HK-2 (cell line): ENCODE measurements around the gene HNRNPF.
A peak's percentile ranks its signal among the peaks of the same experiment; 100 is the strongest.
"Not testable (repeated sequence)": the region's sequence is repeated elsewhere in the genome, so short reads cannot be mapped to it uniquely, and the experiment has no call there.

Source experiments
- DNase-seq: peaks from one replicate; pipeline ENCODE4 v3.0.0-alpha.2; 2018; ENCODE audit not compliant: unreplicated experiment

The HNRNPF gene

DNA sequence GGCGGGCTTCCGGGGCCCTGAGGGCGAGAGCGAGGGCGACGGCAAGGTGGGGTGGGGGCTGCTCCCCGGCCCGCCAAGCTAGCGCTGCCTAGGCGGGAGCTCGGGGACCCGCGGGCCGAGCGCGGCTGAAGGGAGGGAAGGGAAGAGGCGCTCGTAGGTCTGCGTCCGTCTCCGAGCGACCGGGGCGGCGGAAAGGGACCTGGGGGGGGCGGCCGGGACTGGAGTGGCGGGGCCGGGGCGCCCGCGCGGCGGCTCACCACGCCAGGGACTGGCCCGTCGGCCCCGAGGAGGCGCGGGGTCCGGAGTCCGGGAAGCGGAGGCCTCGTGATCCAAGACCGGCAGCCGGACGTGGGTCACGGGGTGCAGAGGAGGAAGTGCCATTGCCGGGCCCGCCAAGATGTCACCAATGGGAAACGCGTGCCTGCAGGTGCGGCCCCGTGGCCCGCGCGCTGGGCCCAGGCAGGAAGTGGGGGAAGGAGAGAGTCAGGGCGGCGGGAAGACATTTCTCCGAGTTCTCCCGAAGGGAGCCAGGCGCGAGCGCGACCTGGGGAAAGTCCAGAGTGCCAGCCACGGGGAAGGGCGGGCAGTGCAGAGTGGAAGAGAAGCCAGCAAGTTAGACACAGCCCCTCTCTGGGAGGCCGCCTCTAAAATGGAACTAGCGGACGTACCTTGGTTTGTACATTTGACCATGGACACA is 11.9 kb downstream of the HNRNPF start:
- DNase-seq: peak; percentile 98

GRCh38 chr10:43396061-43396927 is 12.7 kb downstream of the HNRNPF start:
- DNase-seq: peak; percentile 88

- DNase-seq: no peak
Measured at GRCh38 chr10:43395571-43396060, 13.4 kb downstream of the HNRNPF start.

GRCh38 chr10:43394868-43395267 is 14.1 kb downstream of the HNRNPF start:
- no peak for DNase-seq

DNA sequence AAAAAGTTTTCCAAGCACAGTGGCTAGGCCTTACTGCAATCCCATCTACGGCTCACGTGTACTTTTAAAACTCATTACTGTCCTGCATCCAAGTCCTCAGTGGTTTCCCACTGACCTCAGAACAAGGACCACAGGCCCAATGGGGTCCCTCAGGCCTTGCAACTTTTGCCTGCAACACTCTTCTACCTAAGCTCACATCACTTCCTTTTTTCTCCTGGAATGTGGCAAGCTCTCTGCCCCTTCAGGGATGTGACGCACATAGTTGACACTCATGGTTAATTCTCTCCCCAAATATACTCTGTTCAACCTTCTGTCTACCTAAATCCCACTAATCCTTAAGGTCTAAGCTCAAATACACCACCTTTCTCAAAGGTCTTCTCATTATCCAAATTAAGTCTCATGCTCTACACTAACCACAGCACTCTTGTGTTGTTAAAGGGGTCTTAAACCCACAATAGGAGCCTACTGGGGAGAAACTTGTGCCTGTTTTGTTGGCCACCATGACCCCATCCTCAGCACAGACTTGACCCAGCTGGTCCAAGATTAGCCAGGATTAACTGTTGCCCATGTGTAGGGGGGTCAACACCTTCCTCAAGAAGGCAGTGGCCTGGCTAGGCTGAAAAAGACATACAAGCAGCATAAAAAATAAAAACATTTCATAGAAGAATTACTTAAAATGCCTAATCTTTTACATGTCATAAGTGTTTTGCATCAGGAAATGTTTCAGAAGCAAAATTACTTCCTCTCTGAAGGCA is 15.2 kb downstream of the HNRNPF start:
- DNase-seq: no peak

GRCh38 chr10:43393186-43393585 is 15.8 kb downstream of the HNRNPF start:
- not testable (repeated sequence) for DNase-seq

DNA sequence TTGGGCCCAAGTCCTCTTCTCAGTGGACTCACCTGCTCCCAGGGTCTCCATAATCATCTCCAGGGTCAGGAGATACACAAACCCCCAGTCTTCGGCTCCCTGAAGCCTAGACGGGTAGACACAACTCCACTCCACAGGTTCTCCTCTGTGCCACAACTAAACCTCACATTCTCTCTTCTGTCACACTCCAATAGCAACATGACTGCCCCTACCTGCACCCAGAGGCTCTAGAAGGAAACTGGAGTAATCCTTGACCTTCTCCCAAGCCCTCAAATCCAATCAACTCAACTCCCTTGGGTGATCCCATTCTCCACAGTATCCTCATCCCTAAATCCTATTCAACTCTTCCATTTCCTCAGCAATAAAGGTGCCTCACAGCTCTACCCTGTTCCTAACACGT is 16.2 kb downstream of the HNRNPF start:
- DNase-seq: no peak

DNA sequence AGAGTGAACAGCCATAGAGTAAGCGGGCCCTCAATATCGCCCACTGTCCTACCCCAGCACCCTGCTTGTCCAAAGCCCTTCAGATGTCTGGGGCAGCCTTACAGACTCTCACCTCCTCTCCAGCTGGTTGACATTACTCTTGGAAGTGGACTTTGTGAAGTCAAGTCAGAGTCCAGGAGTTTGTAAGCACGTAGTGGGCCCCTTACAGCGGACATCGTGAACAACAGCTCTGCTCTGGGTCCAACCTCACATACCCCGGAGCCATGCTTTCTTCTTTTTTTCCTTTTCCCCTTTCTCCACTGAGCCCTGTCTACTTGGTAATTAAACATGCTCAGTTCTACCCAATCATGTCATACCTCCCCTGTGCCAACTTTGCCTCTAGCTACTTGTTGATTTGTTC is 17.5 kb downstream of the HNRNPF start:
- no peak for DNase-seq

DNA sequence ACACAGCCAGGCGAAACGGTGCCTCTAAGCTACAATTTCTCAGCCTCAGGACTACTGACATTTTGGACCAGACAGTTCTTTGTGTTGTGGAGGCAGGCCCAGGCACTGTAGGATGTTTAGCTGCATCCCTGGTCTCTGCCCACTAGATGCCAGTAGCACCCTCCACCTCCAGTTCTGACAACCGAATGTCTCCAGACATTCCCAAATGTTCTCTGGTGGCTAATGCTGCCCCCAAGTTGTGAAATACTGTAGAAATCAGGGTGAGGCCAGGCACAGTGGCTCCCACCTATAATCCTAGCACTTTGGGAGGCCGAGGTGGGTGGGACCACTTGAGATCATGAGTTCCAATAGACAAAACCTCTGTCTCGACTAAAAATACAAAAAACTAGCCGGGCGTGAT is 18.2 kb downstream of the HNRNPF start:
- DNase-seq: peak; percentile 33

- no peak for DNase-seq
Measured at GRCh38 chr10:43390333-43390732, 18.7 kb downstream of the HNRNPF start.

DNA sequence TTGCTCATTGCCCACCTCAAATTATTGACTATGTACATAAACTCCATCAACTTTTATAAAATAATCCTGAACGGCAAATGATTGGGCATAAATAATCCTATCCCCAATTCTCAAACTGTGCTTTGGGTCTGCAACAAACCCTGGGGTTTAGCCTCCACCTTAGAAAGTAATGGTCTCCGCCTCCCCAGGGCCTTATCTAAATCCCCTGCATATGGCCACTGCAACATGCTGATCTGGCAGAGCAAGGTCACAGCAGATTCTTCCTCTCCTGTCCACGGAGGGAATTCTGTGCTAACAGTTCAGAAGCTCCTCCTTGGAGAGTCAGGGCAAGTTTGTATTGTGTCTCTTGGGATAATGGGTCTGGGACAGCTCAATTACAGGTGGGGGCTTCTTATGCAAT is 19.1 kb downstream of the HNRNPF start:
- DNase-seq: no peak

- DNase-seq: no peak
Measured at GRCh38 chr10:43387678-43388032, 21.3 kb downstream of the HNRNPF start.

DNA sequence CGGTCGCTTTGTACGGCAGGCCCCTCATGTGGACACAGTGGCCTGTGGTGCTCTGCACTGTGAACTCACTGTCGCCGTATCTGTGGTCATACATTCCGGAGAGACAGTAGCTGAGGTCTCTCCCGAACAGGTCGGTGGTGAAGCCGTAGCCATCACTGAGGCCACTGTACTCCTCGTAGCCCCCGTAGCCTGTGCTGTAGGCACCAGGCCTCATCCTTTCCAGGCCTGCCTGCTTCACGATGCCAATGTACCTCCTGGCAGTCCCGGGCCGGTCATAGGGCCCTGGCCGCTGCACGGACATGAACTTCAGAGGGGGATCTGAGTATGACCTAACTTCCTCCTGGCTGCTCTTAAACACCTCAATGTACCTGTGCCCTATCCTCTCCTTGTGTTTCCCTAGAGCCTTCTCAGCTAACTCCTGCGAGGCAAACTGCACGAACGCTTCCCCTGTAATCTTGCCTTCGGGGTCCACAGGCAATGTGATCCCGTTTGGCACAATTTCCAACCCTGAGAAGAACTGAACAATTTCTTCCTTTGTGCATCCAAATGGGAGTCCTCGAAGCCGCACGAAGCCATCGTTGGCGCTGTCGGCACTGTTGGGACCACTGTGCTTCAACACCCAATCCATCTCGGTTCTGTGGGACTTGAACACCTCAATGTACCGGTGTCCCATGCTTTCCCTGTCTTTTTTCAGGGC is 21.9 kb downstream of the HNRNPF start:
- DNase-seq: no peak

DNA sequence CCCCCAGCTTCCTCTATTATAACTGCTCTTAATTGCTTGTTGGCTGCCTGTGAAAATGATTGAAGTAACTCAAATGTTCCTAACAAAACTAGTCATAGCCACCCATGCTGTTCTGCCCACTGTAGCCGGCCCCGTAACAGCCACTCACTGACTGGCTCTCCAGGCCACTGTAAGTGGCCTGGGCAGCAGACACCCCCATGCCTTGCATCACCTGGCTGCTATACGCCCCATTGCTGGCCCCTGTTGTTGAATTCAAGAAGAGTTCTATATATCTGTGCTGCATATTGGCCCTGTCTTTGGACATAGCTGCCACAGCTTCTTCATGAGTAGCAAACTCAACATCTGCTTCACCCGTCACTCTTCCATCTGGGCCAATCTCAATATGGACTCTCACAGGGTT is 22.4 kb downstream of the HNRNPF start:
- DNase-seq: no peak

DNA sequence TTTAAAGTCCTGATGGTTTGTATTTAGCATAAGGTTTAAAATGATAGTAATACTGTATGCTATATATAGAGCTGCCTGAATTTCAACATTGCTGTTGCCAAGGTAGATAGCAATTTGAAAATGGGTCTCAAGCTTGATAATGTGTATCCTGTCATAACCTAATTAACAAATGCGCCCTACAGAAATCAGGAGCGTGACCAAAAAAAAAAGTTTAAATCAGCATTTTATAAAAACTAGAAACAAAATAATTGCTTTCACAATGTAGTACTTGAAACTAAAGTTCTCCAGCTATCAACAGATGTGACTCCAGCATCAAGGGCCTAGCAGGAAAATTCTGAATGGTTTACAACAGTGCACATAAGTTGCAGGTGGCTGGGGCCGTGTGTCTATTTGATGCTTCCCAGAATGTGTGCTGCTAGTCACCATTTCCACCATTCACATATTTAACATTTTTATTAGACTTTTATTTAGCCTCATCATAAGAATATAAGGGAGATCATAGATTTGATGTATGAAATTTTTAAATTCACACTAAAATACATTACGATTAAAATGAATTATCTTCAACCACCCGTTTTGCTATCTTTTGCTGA is 23.5 kb downstream of the HNRNPF start:
- no peak for DNase-seq

DNA sequence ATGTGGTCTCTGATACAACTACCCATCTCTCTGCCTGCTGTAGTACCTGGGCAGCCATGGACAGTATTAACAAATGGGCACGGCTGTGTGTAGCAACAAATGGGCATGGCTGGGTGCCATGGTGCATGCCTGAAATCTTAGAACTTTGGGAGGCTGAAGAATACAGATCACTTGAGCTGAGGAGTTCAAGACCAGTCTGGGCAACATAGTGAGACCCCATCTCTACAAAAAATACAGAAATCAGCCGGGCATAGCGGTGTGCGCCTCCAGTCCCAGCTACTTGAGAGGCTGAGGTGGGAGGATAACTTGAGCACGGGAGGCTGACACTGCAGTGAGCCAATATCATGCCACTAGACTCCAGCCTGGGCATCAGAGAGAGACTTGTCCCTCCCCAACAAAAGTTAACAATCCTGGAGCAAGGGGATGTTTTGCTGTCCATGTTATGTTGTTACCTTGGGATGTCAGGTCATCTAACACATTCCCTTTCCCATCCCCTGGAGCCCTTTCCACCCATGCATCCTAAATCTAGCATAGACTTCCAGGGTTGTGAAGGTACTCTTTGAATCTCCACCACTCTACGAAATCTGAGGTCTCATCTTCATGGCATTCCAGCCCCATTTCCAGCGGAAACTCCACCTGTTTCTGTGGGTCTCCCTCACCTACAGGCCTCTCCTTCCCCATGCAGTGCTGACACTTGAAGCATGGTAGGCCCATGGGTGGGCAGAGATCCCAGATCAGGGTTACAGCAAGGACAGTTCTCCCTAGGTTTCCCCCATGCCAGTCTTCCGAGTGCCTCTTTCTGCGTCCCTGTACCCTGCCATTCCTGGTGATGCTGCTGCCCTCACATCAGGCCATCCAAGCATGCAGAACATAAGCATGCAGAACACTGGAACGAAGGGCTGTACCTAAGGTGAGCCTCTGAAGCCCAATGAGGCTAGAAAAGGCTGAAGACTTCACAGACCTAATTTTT is 24.4 kb downstream of the HNRNPF start:
- peak; percentile 47 for DNase-seq

DNA sequence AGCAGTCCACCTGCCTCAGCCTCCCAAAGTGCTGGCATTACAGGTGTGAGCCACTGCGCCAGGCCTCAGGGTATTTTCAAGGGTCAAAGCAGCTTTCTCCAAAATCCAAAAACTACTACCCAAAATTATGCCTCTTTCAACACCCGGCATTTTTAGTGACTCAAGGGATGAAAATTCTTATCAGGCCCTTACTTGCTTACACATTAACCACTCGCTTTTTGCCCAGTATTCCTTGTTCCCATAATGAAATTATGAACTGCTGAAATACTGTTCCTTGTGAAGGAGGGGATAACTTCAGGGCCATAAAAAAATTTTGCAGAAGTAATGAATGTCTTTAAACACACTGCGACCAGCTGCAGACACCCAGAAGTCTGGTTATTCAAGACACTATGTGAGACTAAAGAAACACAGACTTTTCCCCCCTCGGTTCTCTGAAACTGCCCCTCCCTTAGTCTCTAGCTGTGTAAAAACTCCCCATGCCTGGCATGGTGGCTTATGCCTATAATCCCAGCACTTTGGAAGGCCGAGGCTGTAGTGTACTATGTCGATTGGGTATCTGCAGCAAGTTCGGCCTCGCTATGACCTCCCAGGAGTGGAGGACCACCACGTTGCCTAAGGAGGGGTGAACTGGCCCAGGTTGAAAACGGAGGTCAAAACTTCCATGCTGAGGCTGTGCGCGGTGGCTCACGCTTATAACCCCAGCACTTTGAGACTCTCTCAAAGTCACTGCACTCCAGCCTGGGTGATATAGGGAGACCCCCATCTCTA is 25.6 kb downstream of the HNRNPF start:
- no peak for DNase-seq

GRCh38 chr10:43380610-43381222 is 28.3 kb downstream of the HNRNPF start:
- DNase-seq: no peak

GRCh38 chr10:43377424-43377883 is 31.5 kb downstream of the HNRNPF start:
- no peak for DNase-seq
